ENCODE results near the gene CLSTN1.

Gene CLSTN1

DNA sequence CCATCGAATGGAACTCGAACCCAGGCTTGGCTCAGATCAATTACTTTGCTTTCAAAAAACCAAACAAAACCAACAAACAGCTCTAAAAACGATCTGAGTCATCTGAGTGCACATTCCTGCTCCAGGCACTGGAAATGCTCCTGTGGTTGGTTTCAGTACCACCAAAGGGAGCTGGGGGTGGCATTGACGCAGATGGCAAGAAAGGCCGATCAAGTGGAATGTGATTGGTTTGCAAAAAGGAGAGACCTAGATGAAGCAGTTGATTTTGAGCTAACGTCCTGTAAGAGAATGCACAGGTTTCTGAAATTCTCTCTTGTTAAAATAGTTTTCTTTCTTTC lies 132.7 kb downstream of the CLSTN1 start:
- H3K4me3 ChIP-seq (ENCODE audit: extremely low read depth, insufficient read depth, low read length, poor library complexity, severe bottlenecking) = no peak overlapping the region
- 56 to 70% methylated on average over 4 of the region's 6 CpGs for WGBS, 2 experiments (ENCODE audit: insufficient coverage in 2 of 2)
- H3K4me1 ChIP-seq (ENCODE audit: control insufficient read depth, insufficient read depth, low read length, poor library complexity, severe bottlenecking) = peaks cover 20% of the 10 kb centered on the region
- H3K27ac ChIP-seq (ENCODE audit: low read depth, low read length, severe bottlenecking) = no peak overlapping the region
- no peaks in the 10 kb centered on the region for H3K9me3 ChIP-seq (ENCODE audit: control insufficient read depth, low read length)
- no peaks in the 10 kb centered on the region for H3K36me3 ChIP-seq (ENCODE audit: control insufficient read depth, insufficient read depth, low read length)

DNA sequence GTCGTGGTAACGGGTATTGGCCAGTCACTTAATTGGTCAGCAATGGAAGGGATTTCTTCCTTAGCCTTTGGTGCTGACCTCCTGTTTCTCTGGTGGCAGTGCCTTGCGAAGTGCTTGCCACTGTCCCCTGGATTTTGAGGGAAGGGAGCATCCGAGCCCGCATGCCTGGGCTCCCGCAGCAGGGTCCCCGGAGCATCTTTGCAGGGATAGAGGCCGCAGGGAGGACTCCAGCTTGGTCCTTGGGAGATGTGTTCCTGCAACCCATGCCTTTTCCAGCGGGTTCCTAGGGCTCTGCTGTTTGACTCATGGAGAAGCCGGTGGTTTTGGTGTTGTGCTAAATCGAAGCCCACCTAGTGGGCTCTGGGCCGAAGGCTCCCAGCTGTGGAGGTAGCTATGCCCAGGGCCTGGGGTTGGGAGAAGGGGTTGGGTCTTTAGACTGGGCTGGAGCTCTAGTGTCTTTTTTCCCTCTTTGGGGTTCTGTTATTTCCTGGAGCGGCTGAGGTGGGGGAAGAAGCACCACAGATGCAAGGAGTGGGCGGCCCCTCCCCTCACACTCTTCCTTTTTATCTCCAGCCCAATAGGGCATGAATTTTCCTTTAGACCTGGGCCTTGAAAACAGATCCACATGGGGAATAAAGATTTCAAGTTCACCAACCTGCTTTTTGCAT lies 133.2 kb downstream of the CLSTN1 start:
- H3K9me3 ChIP-seq (ENCODE audit: control insufficient read depth, low read length) = no peaks in the 10 kb centered on the region
- H3K4me3 ChIP-seq (ENCODE audit: extremely low read depth, insufficient read depth, low read length, poor library complexity, severe bottlenecking) = peak overlapping the region; percentile 54
- 16 to 36% methylated on average over 10 to 12 of the region's 14 CpGs for WGBS, 2 experiments (ENCODE audit: insufficient coverage in 2 of 2)
- H3K27ac ChIP-seq (ENCODE audit: low read depth, low read length, severe bottlenecking) = no peak overlapping the region
- H3K36me3 ChIP-seq (ENCODE audit: control insufficient read depth, insufficient read depth, low read length) = no peaks in the 10 kb centered on the region
- peaks cover 20% of the 10 kb centered on the region for H3K4me1 ChIP-seq (ENCODE audit: control insufficient read depth, insufficient read depth, low read length, poor library complexity, severe bottlenecking)

DNA sequence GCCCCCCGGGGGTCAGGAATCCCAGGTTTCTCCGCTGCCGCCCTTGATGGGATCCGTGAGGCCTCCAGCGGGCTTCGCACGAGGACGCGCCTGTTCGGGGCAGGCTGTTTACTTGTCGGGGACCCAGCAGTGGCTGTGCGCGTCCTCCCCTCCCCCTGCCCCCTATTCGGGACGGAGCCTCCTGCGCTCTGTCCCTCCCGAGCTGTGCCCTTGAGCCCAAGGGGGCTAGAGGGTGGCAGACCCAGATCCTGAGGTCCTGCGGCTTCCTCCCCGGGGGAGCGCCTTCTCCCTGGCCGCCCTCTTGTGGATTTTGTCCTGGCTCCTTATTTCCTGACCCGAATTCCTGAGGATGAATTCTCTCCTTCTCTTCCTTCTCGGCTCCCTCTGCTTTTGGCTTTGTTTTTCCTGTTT lies 133.8 kb downstream of the CLSTN1 start:
- Histone ChIP-seq H3K4me3 (ENCODE audit: extremely low read depth, insufficient read depth, low read length, poor library complexity, severe bottlenecking) (peak overlapping the region; percentile 54), H3K9me3 (ENCODE audit: control insufficient read depth, low read length) (no peaks in the 10 kb centered on the region), H3K27ac (ENCODE audit: low read depth, low read length, severe bottlenecking) (no peak overlapping the region), H3K4me1 (ENCODE audit: control insufficient read depth, insufficient read depth, low read length, poor library complexity, severe bottlenecking) (peaks cover 20% of the 10 kb centered on the region), H3K36me3 (ENCODE audit: control insufficient read depth, insufficient read depth, low read length) (no peaks in the 10 kb centered on the region)
- 0 to 1% methylated on average over 21 to 22 of the region's 23 CpGs for WGBS, 2 experiments (ENCODE audit: insufficient coverage in 2 of 2)

DNA sequence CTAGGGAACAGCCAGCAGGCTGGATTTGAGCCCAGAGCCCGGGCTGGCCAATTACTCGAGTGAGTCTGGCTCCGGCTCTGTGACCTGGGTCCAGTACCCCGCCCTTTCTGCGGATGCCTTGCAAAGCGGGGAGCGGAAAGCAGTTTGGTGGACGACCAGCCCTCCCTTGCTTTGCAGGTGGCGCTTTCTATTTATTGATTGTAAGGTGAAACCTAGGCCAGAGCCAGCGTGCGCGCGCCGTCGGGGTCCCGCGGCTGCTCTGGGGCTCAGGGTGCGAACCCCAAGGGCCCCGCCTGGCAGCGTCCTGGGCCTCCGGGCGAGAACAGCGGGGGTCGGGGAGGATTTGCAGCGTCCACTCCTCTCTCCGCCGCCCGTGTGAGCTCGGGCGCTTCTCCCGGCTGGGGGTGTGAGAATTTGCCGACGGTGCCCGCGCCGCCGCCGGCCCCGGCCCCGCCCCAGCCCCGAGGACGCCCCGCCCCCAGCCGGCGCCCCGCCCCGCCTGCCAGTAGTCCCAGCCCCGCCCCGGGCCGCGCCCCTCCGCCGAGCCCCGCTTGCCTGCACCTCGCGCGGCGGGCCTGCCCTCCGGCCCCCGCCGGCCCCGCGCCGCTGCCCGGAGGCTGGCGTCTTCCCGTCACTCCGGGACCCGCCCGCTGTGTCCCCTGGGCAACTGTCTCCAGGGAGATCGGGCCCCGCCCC lies 134.6 kb downstream of the CLSTN1 start:
- WGBS, 2 experiments (ENCODE audit: insufficient coverage in 2 of 2) = 0 to 1% methylated on average over 27 to 41 of the region's 72 CpGs

DNA sequence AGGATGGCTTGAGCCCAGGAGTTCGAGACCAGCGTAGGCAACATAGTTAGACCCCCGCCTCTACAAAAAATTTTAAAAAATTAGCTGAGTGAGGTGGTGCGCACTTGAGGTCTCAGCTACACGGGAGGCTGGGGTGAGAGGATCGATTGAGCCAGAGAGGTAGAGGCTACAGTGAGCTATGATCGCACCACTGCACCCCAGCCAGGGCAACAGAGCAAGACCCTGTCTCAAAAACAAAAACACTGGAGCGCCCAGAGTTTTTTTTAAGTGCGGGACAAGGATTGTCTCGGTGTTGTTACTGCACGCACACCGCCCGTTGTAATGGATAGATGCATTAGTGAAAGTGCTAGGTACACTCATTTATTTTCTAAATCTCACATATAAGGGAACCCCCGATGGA lies 135.2 kb downstream of the CLSTN1 start:
- Histone ChIP-seq H3K36me3 (ENCODE audit: control insufficient read depth, insufficient read depth, low read length) (no peaks in the 10 kb centered on the region), H3K27ac (ENCODE audit: low read depth, low read length, severe bottlenecking) (no peak overlapping the region), H3K4me1 (ENCODE audit: control insufficient read depth, insufficient read depth, low read length, poor library complexity, severe bottlenecking) (peaks cover 20% of the 10 kb centered on the region), H3K9me3 (ENCODE audit: control insufficient read depth, low read length) (no peaks in the 10 kb centered on the region), H3K4me3 (ENCODE audit: extremely low read depth, insufficient read depth, low read length, poor library complexity, severe bottlenecking) (peak overlapping the region; percentile 41)
- 34 to 41% methylated on average over 7 to 8 of the region's 14 CpGs for WGBS, 2 experiments (ENCODE audit: insufficient coverage in 2 of 2)

More for the DNA sequence above, 134.6 kb downstream of the CLSTN1 start:
- no peak overlapping the region for H3K27ac ChIP-seq (ENCODE audit: low read depth, low read length, severe bottlenecking)
- peak overlapping the region; percentile 54 for H3K4me3 ChIP-seq (ENCODE audit: extremely low read depth, insufficient read depth, low read length, poor library complexity, severe bottlenecking)
- no peaks in the 10 kb centered on the region for H3K36me3 ChIP-seq (ENCODE audit: control insufficient read depth, insufficient read depth, low read length)
- H3K9me3 ChIP-seq (ENCODE audit: control insufficient read depth, low read length) = no peaks in the 10 kb centered on the region
- H3K4me1 ChIP-seq (ENCODE audit: control insufficient read depth, insufficient read depth, low read length, poor library complexity, severe bottlenecking) = peaks cover 20% of the 10 kb centered on the region

DNA sequence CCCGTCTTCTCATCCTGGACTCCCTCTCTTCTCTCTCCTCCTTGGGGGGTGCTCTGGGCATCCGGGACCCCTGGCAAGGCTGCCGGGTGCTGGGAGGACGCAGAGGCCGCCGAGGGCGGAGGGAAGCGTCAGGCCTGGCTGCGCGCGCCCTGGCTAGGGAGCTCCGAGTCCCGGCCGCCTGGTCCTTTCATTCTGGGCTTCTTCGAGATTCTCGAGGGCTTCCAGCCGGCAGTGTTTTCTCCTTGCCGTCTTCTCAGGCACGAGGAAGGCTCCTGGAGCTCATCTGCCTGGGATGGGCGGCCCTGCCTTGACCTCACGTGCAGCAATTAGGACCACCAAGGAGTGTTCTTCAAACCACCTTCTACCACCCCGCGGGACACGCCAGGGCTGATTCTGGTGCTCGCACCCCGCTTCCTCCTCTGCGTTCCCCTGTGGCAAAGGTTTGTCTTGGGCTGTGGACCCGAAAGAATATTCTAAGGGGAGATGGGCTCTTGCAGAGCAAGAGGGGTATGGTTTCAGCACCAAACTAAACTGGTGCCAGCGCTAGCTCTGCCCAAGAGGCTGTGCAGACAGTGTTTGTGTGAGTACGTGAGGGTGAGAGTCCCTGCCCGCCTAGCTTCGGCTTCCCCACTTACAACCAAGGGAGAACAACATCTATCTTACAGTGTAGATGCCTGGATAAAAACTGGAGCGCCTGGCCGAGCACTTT lies 135.7 kb downstream of the CLSTN1 start:
- Histone ChIP-seq H3K27ac (ENCODE audit: low read depth, low read length, severe bottlenecking) (no peak overlapping the region), H3K36me3 (ENCODE audit: control insufficient read depth, insufficient read depth, low read length) (no peaks in the 10 kb centered on the region), H3K9me3 (ENCODE audit: control insufficient read depth, low read length) (no peaks in the 10 kb centered on the region), H3K4me3 (ENCODE audit: extremely low read depth, insufficient read depth, low read length, poor library complexity, severe bottlenecking) (peak overlapping the region; percentile 41), H3K4me1 (ENCODE audit: control insufficient read depth, insufficient read depth, low read length, poor library complexity, severe bottlenecking) (peaks cover 20% of the 10 kb centered on the region)
- WGBS, 2 experiments (ENCODE audit: insufficient coverage in 2 of 2) = 2 to 3% methylated on average over 24 to 29 of the region's 34 CpGs

DNA sequence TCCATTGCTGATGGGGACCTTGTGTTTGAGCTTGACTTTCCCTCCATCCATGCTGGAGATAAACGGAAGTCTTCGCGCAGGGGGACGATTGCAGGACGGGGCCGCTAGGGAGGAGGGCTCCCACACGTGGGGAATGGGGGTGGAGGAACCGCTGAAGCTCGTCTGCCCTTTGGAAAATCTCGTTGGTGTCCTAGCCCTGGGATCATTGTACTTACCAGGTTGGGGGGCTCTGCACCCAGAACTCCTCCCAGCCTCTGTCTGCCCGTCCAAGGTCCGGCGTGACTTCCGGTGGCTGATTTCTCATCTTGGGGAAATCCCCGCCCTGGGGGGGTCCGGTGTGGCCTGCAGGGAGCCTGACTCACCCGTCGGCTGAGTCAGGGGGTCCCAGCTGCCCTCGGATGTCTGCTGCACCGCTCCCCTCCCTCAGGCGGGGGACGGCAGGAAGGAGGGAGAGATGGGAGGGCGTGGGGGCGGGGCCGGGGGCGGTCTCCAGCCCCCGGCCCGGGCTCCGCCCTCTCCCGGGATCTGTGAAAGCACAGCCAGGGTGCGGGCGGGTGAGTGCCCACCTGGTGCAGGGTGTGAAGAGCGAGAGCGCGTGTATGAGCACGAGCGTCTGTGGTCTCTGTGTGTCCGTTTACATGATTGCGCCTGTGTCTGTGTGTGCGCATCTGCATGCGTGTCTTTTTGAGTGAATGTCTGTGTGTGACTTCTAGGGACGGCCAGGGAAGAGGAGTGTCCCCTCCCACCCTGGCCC lies 136.5 kb downstream of the CLSTN1 start:
- no peak overlapping the region for H3K27ac ChIP-seq (ENCODE audit: low read depth, low read length, severe bottlenecking)
- H3K4me1 ChIP-seq (ENCODE audit: control insufficient read depth, insufficient read depth, low read length, poor library complexity, severe bottlenecking) = peaks cover 20% of the 10 kb centered on the region
- 2% methylated on average over 23 to 26 of the region's 42 CpGs for WGBS, 2 experiments (ENCODE audit: insufficient coverage in 2 of 2)
- H3K4me3 ChIP-seq (ENCODE audit: extremely low read depth, insufficient read depth, low read length, poor library complexity, severe bottlenecking) = peak overlapping the region; percentile 41
- H3K9me3 ChIP-seq (ENCODE audit: control insufficient read depth, low read length) = no peaks in the 10 kb centered on the region
- no peaks in the 10 kb centered on the region for H3K36me3 ChIP-seq (ENCODE audit: control insufficient read depth, insufficient read depth, low read length)

DNA sequence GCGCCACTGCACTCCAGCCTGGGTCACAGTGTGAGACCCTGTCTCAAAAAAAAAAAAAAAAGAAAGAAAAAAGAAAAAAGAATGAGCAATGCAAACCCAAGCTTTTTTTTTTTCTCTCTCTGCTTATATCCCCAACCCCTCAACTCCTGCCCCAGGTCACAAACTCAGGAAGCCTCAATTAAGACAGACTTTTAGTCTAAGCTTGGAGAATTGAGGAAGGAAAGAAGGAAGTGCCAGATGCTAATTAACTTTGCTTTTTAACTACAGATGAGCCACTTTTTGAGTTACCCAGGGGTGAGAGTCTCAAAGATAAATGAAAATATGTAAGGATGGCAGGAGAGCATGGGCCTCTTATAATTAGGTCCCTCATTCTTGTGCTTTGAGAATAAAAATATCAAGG lies 139.0 kb downstream of the CLSTN1 start:
- H3K4me3 ChIP-seq (ENCODE audit: extremely low read depth, insufficient read depth, low read length, poor library complexity, severe bottlenecking) = no peak overlapping the region
- 100% methylated on average over 1 of the region's 1 CpG; no CpG with 5 or more reads in 1 of the 2 experiments for WGBS, 2 experiments (ENCODE audit: insufficient coverage in 2 of 2)
- no peak overlapping the region for H3K27ac ChIP-seq (ENCODE audit: low read depth, low read length, severe bottlenecking)
- no peaks in the 10 kb centered on the region for H3K36me3 ChIP-seq (ENCODE audit: control insufficient read depth, insufficient read depth, low read length)
- H3K4me1 ChIP-seq (ENCODE audit: control insufficient read depth, insufficient read depth, low read length, poor library complexity, severe bottlenecking) = peaks cover 5% of the 10 kb centered on the region
- no peaks in the 10 kb centered on the region for H3K9me3 ChIP-seq (ENCODE audit: control insufficient read depth, low read length)

DNA sequence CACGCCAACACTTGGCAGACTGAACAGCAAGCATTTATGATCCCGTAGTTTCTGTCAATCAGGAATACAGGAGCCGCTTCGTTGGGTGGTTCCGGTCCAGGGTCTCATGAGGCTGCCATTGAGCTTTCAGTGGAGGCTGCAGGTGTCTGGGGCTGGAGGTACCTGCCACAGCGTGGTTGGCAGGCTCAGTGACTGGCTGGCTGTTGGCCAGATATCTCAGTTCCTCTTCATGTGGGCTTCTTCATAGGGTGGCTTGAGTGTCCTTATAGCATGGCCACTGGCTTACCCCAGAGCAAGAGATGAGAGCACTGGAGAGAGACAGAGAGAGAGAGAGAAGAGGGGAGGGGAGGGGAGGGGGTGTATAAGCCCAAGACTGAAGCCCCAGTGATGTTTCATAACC lies 142.9 kb downstream of the CLSTN1 start:
- WGBS, 2 experiments (ENCODE audit: insufficient coverage in 2 of 2) = 93 to 95% methylated on average over 5 to 6 of the region's 6 CpGs
- Histone ChIP-seq H3K27ac (ENCODE audit: low read depth, low read length, severe bottlenecking) (no peak overlapping the region), H3K4me1 (ENCODE audit: control insufficient read depth, insufficient read depth, low read length, poor library complexity, severe bottlenecking) (no peaks in the 10 kb centered on the region), H3K36me3 (ENCODE audit: control insufficient read depth, insufficient read depth, low read length) (no peaks in the 10 kb centered on the region), H3K4me3 (ENCODE audit: extremely low read depth, insufficient read depth, low read length, poor library complexity, severe bottlenecking) (no peak overlapping the region), H3K9me3 (ENCODE audit: control insufficient read depth, low read length) (no peaks in the 10 kb centered on the region)

DNA sequence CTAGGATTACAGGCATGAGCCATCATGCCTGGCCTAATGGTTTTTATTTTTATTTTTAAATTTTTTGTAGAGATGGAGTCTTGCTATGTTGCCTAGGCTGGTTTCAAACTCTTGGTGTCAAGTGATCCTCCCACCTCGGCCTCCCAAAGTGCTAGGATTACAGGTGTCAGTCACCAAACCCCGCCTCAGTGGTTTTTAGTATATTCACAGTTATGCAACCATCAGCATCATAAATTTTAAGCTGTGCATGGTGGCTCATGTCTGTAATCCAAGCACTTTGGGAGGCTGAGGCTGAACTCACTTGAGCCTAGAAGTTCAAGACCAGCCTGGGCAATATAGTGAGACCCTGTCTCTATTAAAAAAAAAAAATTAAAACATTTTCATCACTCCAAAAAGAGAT lies 143.7 kb downstream of the CLSTN1 start:
- no peak overlapping the region for H3K4me3 ChIP-seq (ENCODE audit: extremely low read depth, insufficient read depth, low read length, poor library complexity, severe bottlenecking)
- 100% methylated on average over 1 of the region's 2 CpGs; no CpG with 5 or more reads in 1 of the 2 experiments for WGBS, 2 experiments (ENCODE audit: insufficient coverage in 2 of 2)
- no peak overlapping the region for H3K27ac ChIP-seq (ENCODE audit: low read depth, low read length, severe bottlenecking)
- H3K36me3 ChIP-seq (ENCODE audit: control insufficient read depth, insufficient read depth, low read length) = no peaks in the 10 kb centered on the region
- no peaks in the 10 kb centered on the region for H3K9me3 ChIP-seq (ENCODE audit: control insufficient read depth, low read length)
- no peaks in the 10 kb centered on the region for H3K4me1 ChIP-seq (ENCODE audit: control insufficient read depth, insufficient read depth, low read length, poor library complexity, severe bottlenecking)

Measured in mesodermal cell (in vitro differentiated cells).